IMR-90 (cell line): Measurements from ENCODE around the gene NES.

ENCODE experiments used
- POLR2A ChIP-seq: IDR thresholded peaks from 2 replicates; pipeline ENCODE4 v1.6.1; 2012; ENCODE audit warnings: mild to moderate bottlenecking, low read depth, low read length
- RAD21 ChIP-seq: IDR thresholded peaks from 2 replicates; pipeline ENCODE4 v1.6.1; 2012; ENCODE audit warnings: low read length, improper control_type of control experiment
- SMC3 ChIP-seq: fragments of 150-350 bp; IDR thresholded peaks from 2 replicates; pipeline ENCODE4 v1.6.1; 2016; ENCODE audit warnings: low read depth, mild to moderate bottlenecking, antibody characterized with exemption, low read length, moderate library complexity
- TF ChIP-seq, protein P1 (sequence below): conservative IDR thresholded peaks from 2 replicates; pipeline ENCODE4 v1.5.1; 2012; ENCODE audit warnings: mild to moderate bottlenecking, low read depth, low read length, improper control_type of control experiment

DNA sequence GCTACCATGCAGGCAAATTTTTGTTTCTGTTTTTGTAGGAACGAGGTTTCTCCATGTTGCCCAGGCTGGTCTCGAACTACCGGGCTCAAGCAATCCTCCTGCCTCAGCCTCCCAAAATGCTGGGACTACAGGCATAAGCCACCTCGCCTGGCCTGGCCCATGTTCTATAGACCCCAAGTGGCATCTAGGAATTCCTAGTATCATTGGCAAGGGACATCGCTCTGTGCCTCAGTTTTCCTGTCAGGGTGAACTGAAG is 14.5 kb downstream of the NES start:
- TF ChIP-seq RAD21 (no peak), POLR2A (no peak), SMC3 (no peak)
- TF ChIP-seq, protein P1, sequence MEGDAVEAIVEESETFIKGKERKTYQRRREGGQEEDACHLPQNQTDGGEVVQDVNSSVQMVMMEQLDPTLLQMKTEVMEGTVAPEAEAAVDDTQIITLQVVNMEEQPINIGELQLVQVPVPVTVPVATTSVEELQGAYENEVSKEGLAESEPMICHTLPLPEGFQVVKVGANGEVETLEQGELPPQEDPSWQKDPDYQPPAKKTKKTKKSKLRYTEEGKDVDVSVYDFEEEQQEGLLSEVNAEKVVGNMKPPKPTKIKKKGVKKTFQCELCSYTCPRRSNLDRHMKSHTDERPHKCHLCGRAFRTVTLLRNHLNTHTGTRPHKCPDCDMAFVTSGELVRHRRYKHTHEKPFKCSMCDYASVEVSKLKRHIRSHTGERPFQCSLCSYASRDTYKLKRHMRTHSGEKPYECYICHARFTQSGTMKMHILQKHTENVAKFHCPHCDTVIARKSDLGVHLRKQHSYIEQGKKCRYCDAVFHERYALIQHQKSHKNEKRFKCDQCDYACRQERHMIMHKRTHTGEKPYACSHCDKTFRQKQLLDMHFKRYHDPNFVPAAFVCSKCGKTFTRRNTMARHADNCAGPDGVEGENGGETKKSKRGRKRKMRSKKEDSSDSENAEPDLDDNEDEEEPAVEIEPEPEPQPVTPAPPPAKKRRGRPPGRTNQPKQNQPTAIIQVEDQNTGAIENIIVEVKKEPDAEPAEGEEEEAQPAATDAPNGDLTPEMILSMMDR = no peak
